T-helper 1 cell treated with Interleukin-12 subunit alpha and Interleukin-12 subunit beta and Interleukin-4 antibody, amounts not matched to agents 30 ng/mL and 1 ng/mL, for 36 hours (primary cell): ENCODE measurements around the gene RSL1D1. TPM values are rescaled to one million over a fixed set of nuclear protein-coding genes. Genes with fewer than 3 reads are reported as not detected.

Experiments used
- intact Hi-C: fragments of 100-400 bp; cut with micrococcal nuclease; formaldehyde crosslinking; loops from one replicate; pipeline ENCODE4 v1.15.1; 2024
- total RNA-seq: library from RNA; stranded (reverse); gene quantifications from 2 replicates; pipeline ENCODE4 v1.2.3, GENCODE V29; 2022

The RSL1D1 gene
- total RNA-seq: 193 and 196 TPM in 2 replicates

DNA sequence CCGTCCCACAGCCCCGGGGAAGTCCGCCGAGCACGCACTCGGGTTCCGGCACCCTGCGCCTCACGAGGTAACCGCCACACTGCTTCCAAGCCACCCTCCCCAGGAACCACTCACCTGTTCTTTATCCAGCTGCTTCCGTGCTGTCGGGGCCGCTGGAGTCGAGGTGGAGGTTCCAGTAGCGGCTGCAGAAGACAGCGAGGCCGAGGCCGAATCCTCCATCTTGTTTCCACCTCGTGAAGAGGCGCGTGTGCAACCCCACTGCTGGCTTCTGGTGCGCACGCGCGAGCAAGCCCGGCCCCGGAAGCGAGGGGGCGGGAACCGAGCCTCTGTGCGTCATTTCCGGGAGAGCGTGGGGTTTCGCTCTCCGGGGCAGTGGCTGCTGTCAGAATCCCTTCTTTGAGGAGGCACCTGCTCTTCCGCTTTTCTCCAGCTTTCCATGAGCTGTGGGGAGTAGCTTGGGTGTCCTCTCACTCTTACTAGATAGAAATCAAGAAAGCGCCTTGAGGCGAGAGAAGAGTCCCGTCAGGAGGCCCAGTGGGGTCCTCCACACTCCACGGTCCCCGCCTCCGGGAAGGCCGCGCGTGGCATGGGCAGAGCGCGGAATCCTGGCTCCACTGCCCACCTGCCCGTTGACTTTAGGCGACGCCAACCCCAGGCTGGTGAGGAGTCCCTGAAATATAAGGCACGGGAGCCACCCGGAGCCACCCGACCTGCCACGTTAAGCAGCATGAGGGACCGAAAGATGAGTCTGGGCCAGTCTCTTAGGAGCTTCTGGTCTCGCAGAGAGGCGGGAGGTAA, at the start of gene RSL1D1:
TSS of gene RSL1D1 (minus strand) at position 249 of the 798 bp plus-strand sequence. CDS start at position 219, 30 bp downstream.
- intact Hi-C loops: loop anchor here (1.0 to 5.0 kb wide), 11 partner anchors 30 to 1107 kb away; partner anchors contain the start of genes CPPED1, SNX29, TXNDC11 and ZC3H7A

DNA sequence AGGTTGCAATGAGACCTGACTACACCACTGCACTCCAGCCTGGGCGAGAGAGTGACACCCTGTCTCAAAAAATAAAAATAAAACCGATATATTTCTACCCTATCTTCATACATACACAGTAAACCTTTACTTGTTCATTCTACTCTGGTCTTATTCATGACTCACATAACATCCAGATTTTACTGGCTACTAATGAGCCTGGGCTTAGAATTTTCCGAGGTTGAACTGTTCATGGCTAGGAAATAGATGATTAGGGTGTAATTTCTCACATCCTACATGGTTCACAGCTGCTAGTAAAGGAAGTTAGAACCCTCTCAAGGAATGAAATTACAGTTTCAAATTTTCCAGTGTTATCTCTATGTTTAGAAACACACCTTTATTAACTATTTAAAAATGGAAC, 49.7 kb upstream of the RSL1D1 start:
- intact Hi-C loops: no loop called here

DNA sequence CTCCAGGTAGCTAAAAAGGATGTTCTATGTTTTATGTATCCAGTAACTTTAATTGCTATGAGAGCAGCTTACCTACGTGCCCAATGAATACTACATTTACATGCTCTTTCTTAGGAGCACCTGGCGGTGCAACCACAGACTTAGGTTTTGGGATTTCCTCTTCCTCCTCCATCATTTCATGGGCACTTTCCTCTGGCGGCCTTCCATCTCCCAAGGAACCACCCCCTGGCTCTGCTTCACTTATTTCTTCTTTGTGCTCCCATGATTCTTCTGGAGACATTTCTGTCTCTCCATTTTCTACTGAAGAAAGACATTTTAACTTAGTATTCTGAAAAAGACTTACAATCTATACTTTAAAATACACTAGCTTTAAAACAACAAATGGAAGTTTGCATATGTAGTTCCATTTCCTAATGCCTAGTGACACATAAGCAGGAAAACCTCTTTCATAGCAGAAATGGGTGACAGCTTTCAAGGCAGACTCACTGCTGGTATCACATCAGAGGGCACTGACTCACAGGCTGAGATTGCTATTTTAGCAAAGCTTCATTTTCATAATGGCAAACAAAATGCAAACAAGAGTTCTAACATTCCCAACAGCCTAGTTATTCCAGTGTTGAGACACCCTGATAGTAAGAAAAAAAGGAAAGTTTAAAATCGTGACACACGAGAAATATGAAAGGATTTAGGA, 45.3 kb upstream of the RSL1D1 start:
- intact Hi-C loops: no loop called here

DNA sequence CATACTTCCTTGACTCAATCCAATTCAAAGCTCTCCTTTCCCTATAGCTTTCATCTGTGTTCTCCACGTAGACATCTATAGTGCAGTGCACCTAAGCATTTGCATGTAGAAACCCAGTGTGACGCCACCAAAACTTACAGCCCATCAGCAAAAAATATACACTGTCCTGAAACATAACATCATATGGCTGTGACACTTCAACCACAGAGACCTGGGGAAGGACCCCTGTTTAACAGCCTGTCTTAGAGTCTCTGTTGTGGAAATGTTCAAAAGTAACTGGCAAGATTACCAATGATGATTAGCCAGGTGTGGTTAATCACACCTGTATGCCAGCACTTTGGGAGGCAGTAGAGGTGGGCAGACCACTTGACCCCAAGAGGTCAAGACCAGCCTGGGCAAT, 42.2 kb upstream of the RSL1D1 start:
- intact Hi-C loops: no loop called here

DNA sequence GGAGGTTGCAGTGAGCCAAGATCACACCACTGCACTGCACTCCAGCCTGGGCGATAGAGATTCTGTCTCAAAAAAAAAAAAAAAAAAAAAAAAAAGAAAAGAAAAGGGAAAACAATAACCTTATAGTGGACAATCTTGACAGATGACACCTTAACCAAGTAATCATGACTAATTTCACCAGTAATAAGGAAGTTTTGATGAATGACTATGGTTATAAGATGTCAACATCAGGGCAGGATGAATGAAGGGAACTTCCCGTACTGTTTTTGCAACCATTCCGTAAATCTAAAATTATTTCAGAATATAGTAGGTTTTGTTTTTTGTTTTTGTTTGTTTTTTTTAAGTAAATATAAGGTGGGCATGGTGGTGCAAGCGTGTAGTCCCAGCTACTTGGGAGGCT, 41.4 kb upstream of the RSL1D1 start:
- intact Hi-C loops: no loop called here

DNA sequence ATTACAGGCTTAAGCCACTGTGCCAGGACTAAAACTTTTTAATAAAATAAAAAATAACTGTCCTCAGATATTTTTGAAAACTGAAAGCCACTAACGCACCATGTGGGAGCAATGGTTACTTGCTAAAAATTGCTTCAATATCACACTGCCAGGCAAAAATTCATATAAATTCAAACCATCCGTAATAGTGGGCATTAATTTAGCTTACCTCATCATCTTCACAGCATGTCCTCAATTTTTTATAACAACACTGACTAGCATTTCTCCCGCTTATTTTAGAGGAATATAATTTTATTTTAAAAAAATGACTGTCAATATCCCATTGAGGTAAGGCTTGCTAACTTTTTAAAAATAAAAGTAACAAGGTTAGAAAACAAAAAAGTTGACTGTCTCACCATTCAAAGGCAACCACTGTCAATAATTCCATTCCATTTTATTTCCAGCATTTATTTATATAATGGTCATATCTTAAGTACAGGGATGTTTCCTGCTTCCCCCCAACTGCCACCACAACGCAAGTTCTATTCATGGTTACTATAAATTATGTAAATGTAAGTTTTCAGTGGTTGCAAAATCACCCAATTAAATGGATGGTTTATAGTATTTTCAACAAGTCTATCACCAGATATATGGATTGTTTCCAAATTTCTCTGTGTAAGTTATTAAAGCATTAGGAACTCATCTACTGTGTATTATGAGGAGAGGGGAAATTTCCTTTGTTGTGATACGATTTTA, 39.1 kb upstream of the RSL1D1 start:
- intact Hi-C loops: no loop called here

DNA sequence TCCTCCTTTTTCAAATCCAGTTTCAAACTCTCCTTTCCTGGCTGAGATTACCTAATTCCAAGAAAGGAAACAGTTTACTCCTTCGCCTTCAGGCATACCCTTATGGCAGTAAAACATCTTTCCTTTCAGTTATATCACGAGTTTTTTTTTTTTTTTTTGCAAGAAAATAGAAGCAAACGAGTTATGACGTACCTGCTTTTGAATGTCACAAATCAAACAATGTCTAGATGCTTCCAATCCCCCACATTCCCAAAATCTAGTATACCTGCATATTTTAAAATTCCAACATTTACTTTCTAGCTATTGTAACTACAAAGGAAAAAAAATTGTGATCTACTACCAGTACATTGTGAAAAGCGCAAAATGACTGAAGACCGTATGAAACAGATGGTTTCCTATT, 35.5 kb upstream of the RSL1D1 start:
- intact Hi-C loops: no loop called here

DNA sequence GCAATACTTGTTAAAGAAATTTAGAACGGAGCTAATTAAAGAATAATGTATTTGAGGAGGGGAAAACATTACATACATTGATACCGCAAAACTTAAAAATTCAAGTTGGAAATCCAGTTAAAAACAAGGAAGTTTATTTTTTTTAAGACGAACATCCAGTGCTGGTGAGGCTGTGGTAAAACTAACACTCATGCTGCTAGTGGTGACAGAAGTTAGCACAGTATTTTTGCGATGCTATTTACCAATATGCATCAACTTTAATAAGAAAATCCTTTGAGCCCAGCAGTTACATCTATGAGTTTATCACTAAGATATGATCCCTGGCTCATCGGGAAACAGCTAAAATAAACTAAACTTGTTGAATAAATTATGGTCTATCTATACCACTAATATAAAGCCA, 32.7 kb upstream of the RSL1D1 start:
- intact Hi-C loops: no loop called here

DNA sequence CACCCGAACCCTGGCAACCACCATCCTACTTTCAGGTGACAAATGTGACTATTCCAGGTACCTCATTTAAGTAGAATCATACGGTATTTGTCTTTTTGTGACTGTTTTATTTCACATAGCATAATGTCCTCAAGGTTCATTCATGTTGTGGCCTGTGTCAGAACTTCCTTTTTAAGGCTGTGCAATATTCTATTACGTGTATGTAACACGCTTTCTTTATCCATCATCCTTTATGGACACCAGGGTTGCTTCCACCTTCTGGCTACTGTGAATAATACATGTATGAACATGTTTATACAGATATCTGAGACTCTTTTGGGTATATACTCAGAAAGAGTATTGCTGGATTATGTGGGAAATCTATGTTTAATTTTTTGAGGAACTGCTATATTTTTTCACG, 28.7 kb upstream of the RSL1D1 start:
- intact Hi-C loops: no loop called here

DNA sequence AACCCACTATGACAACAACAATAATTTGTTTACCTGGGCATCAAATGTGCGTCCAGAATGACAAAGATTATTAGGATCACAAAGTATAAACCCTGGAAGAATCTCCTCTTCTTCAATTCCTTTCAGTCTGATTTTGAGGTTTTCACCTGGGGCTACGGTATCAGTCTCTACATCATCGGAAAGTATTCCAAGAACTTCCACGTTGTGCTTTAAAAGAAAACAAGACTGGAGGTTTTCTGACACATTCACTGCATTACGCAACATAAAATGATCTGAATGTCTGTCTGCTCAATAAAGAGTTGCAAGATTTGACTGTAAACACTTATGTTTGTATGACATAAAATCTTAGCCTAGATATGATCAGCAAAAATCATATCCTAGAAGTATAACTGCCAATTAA, 26.0 kb upstream of the RSL1D1 start:
- intact Hi-C loops: no loop called here

DNA sequence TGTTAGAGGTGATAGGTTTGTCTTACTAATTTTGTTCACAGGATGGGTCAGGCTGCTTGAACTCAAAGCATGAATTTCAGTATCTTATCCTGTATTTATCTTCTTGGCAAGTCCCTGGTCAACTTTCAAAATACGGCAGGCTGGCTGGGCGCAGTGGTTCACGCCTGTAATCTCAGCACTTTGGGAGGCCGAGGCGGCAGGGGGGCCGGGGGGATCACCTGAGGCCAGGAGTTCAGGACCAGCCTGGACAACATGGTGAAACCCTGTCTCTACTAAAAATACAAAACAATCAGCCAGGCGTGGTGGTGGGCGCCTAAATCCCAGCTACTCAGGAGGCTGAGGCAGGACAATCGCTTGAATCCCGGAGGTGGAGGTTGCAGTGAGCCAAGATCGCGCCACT, 25.0 kb upstream of the RSL1D1 start:
- intact Hi-C loops: no loop called here

DNA sequence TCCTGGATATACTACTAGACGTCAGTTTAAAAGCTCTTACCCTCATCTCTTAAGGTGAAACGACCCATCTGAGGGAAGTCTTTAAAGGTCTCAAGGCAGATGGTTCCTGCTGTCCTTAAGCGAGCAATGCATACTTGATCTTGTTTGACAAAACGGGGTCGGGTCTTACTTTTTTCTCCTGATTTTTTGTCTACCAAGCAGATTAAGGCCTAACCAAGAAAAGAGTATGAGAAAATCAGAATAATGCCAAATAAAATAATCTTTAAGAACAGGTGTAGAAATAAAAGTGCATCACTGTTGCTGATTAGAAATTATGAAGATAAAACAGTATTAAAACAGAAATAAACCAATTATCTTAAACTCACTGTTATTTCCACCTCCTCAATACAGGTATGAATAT, 24.4 kb upstream of the RSL1D1 start:
- intact Hi-C loops: no loop called here

DNA sequence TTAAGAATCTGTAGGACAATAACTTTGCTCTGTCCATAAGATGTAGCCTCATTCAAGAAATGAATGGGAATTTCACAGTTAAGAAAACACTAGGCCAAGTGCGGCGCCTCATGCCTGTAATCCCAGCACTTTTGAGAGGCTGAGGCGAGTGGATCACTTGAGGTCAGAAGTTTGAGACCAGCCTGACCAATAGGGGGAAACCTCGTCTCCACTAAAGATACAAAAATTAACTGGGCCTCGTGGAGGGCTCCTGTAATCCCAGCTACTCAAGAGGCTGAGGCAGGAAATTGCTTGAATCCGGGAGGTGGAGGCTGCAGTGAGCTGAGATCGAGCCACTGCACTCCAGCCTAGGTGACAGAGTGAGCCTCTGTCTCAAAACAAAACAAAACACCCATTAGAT, 19.9 kb upstream of the RSL1D1 start:
- intact Hi-C loops: no loop called here

DNA sequence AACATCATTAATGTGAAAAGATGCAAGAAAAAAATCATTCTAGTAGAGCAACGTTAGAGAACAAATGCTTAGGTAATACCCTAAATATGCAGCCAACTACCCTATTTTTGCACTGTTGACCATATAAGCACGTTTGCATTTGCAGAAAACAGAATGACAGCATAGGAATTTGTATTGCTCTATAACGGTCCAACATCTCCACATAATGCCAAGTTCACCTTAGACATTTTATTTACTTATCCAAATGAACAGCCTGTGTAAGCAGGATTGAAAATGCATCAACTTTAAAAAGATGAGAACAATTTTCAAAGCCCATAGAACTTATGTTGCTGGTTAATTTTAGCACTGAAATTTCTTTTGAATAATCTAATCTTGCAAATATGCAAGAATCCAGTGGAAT, 19.1 kb upstream of the RSL1D1 start:
- intact Hi-C loops: no loop called here

DNA sequence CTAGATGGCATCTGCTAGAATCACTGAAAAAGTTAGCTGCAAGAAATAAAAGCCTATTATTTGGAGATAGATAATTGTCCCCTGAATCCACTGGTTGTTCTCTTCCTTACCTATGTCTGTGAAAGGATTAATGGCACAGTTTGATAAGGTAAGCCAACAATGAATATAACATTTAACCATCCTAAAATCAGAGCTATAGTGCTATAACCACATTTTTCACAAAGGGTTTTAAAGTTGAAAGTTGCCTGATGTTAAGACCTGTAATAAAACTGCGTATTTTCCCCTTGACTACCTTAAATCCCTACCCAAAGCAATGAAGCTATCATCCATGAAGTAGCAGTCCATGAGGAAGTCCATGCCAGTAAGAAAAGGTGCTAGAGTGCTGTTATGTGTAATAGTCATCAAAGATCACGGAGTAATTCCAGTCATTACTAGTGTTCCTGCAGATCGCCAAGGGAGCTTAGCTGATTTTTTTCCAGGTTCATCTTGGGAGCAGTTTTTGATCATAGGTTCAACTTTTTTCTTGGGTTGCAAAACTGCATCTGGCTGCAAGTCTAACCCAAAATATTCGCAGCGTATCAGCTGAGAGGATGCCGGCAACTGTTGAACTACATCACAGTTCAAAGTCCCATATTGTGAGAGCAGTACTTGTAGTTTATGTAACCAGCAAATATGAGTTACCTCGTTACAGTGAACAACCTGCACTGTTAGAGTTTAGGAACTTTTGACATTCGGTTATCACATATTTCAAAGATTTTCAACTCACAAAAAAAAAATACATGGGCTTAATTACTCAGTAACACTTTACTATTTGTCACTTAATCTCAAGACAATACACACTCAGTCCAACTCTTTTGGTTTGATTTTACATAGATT, 18.2 kb upstream of the RSL1D1 start:
- intact Hi-C loops: no loop called here

DNA sequence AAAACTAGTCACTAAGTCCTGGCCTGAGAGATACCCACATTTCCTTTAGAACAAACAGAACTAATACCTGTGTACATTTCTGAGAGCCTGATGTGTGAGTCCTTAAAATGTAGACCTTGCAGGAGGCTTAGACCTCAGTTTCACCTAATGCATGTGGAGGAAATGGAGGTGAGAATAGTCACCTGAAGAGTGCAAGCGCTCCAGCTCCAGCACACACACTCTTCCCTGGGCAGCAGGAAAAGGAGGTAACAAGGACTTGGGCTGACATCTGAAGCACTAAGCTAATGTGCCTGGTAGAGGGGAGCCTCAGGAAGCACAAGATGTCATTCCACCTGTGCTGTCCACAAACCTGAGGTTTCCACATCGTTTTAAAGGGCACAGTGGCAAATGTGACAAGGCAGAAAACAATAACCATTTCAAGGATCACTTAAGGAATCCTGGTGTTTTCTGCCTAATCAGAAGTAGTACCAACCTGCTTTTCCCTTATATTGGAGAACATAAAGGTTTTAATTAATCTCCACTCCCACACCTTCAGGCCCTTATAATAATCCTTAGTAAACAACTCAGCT, 17.2 kb upstream of the RSL1D1 start:
- intact Hi-C loops: no loop called here

DNA sequence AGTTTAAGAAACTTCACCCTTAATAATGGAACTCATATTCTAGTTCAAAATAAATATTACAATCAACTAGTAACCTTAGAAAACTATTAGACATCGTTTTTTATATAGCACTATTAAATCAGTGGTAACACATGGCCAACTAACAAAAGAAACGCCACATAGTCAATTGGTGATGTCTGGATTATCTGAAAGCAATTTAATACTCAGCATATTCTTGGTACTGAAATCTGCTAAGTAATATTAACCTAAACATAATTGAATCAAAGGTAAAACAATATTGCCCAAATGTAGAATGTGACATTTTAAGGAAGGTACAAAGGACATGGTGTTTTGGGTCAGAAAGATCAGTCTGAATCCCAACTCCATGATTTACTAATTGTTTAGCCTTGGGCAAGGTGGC, 11.1 kb upstream of the RSL1D1 start:
- intact Hi-C loops: no loop called here

DNA sequence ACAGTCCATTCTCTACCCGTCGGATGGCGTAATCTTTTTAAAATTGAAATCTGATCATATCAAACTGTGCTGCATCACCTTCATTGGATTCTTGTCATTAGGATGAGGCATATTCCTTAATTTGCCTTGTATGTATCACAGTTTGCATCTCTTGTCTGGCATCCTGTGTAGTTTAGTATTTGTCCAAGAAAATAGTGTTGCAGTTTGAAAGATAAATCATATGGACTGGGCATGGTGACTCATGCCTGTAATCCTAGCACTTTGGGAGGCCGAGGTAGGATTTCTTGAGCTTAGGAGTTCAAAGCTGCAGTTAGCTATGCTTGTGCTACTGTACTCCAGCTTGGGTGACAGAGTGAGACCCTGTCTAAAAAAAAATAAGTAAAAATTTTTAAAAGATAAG, 5.8 kb upstream of the RSL1D1 start:
- intact Hi-C loops: no loop called here

DNA sequence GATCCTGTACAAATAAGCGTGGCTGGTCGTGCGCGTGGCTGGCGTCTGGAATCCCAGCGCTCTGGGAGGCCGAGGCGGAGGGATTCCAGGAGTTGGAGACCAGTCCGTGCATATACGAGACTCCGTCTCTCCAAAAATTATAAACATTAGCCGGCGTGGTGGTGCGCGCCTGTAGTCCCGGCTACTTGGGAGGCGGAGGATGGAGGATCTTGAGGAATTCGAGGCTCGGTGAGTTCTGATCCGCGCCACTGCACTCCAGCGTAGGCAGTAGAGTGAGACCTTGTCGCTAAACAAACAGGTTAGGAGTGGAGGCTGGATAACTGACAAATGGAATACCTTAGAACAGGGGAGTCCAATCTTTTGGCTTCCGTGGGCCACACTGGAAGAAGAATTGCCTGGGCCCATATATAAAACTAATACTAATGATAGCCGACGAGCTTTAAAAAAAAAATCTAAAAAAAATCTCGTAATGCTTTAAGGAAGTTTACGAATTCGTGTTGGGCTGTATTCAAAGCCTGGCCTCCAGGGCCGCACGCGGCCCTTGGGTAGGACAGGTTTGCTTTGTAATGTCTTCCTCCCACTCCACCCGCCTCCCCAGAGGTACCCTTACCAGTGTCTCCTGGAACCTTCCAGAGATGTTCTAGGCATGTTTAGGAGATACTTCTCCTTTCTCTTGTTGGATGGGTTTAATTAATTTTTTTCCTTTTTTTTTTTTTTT, 909 bp upstream of the RSL1D1 start:
- intact Hi-C loops: loop anchor here (5.0 kb wide), 2 partner anchors 215 to 950 kb away; partner anchors contain the start of gene CPPED1

DNA sequence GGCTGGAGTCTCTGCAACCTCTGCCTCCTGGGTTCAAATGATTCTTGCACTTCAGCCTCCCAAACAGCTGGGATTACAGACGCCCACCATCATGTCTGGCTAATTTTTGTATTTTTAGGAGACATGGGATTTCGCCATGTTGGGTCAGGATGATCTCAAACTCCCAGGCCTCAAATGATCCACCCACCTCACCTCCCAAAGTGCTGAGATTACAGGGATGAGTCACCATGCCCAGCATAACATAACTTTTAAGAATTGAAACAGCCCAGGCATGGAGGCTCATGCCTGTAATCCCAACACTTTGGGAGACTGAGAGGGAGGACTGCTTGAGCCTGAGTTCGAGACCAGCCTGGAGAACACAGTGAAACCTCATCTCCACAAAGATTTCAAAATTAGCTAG, 2.5 kb downstream of the RSL1D1 start:
- intact Hi-C loops: no loop called here
